RCC 7860 (cell line): ENCODE results near the gene EEA1.

ENCODE experiments used
- DNase-seq: peaks from one replicate; pipeline ENCODE4 v3.0.0-alpha.2; 2015; ENCODE audit warnings: low spot score
- FAIRE-seq: peaks from 2 replicates; lab custom pipeline; 2012; peaks lifted over from hg19 to GRCh38; lab: Jason Lieb, UNC

Gene EEA1

GRCh38 chr12:92898755-92899154, 30.3 kb downstream of the EEA1 start:
- FAIRE-seq, result peak; percentile 55

GRCh38 chr12:92897844-92898243, 31.3 kb downstream of the EEA1 start:
- FAIRE-seq (no peak), DNase-seq (no peak)

More at GRCh38 chr12:92898755-92899154, 30.3 kb downstream of the EEA1 start:
- peak; percentile 57 for DNase-seq

GRCh38 chr12:92890601-92891106, 38.4 kb downstream of the EEA1 start:
- FAIRE-seq (no peak), DNase-seq (no peak)

- FAIRE-seq, result no peak
- no peak for DNase-seq
Observed at GRCh38 chr12:92886131-92886530, 43.0 kb downstream of the EEA1 start.

- FAIRE-seq (no peak), DNase-seq (no peak)
Observed at GRCh38 chr12:92879698-92880322, 49.3 kb downstream of the EEA1 start.

GRCh38 chr12:92877904-92878303, 51.2 kb downstream of the EEA1 start:
- no peak for DNase-seq
- no peak for FAIRE-seq

GRCh38 chr12:92876496-92876895, 52.6 kb downstream of the EEA1 start:
- FAIRE-seq (no peak), DNase-seq (no peak)

- FAIRE-seq (no peak), DNase-seq (no peak)
Observed at GRCh38 chr12:92871116-92871515, 58.0 kb downstream of the EEA1 start.

GRCh38 chr12:92866418-92866817, 62.7 kb downstream of the EEA1 start:
- DNase-seq (no peak), FAIRE-seq (no peak)

GRCh38 chr12:92863251-92863650, 65.8 kb downstream of the EEA1 start:
- DNase-seq (no peak), FAIRE-seq (no peak)

GRCh38 chr12:92861381-92861780, 67.7 kb downstream of the EEA1 start:
- no peak for FAIRE-seq
- no peak for DNase-seq

GRCh38 chr12:92860521-92860920, 68.6 kb downstream of the EEA1 start:
- DNase-seq, result no peak
- FAIRE-seq, result no peak

GRCh38 chr12:92859650-92860386, 69.3 kb downstream of the EEA1 start:
- FAIRE-seq (no peak), DNase-seq (no peak)

GRCh38 chr12:92857818-92858217, 71.3 kb downstream of the EEA1 start:
- FAIRE-seq (no peak), DNase-seq (no peak)

- FAIRE-seq (no peak), DNase-seq (no peak)
Observed at GRCh38 chr12:92854344-92854743, 74.8 kb downstream of the EEA1 start.

- no peak for DNase-seq
- no peak for FAIRE-seq
Observed at GRCh38 chr12:92848740-92849139, 80.4 kb downstream of the EEA1 start.

GRCh38 chr12:92847368-92847767, 81.7 kb downstream of the EEA1 start:
- no peak for DNase-seq

GRCh38 chr12:92845329-92845728, 83.8 kb downstream of the EEA1 start:
- DNase-seq, result no peak
- no peak for FAIRE-seq

More at GRCh38 chr12:92847368-92847767, 81.7 kb downstream of the EEA1 start:
- peak; percentile 27 for FAIRE-seq

- DNase-seq (no peak), FAIRE-seq (no peak)
Observed at GRCh38 chr12:92844151-92844763, 84.8 kb downstream of the EEA1 start.

GRCh38 chr12:92829686-92830282, 99.3 kb downstream of the EEA1 start:
- DNase-seq (no peak), FAIRE-seq (no peak)

GRCh38 chr12:92828565-92828964, 100.5 kb downstream of the EEA1 start:
- no peak for FAIRE-seq
- no peak for DNase-seq
